Immature natural killer cell (primary cell): ENCODE measurements around the gene POU3F1. TPM values are rescaled to one million over a fixed set of nuclear protein-coding genes. Genes with fewer than 3 reads are reported as not detected.
"Not testable (repeated sequence)": the region's sequence is repeated elsewhere in the genome, so short reads cannot be mapped to it uniquely, and the experiment has no call there.

Experiments used
- DNase-seq, 3 donors: peaks; one replicate each; pipeline ENCODE4 v3.0.0; 2022; ENCODE audit warnings: mixed read lengths in 1 of 3
- H3K27ac Mint-ChIP-seq, 6 donors: one replicate each; pipeline ENCODE4 v1.8.0; 2020; ENCODE audit warnings: mixed read lengths in 6 of 6, mild to moderate bottlenecking in 5 of 6, inconsistent platforms in 4 of 6, moderate library complexity in 3 of 6
- H3K27me3 Mint-ChIP-seq, 3 donors: one replicate each; pipeline ENCODE4 v1.8.0; 2020 to 2021; ENCODE audit warnings: low read depth in 3 of 3, mild to moderate bottlenecking in 3 of 3, mixed read lengths in 3 of 3, moderate library complexity in 3 of 3, inconsistent platforms in 1 of 3
- H3K36me3 Mint-ChIP-seq, 3 donors: one replicate each; pipeline ENCODE4 v1.8.0; 2020; ENCODE audit warnings: mixed read lengths in 3 of 3, inconsistent platforms in 2 of 3, mild to moderate bottlenecking in 2 of 3
- H3K4me1 Mint-ChIP-seq, 2 donors: one replicate each; pipeline ENCODE4 v1.8.0; 2020; ENCODE audit warnings: inconsistent platforms in 2 of 2, mild to moderate bottlenecking in 2 of 2, mixed read lengths in 2 of 2, moderate library complexity in 1 of 2
- H3K4me3 Mint-ChIP-seq, 5 donors: one replicate each; pipeline ENCODE4 v1.8.0; 2020; ENCODE audit warnings: mild to moderate bottlenecking in 5 of 5, mixed read lengths in 5 of 5, inconsistent platforms in 3 of 5, moderate library complexity in 3 of 5
- H3K9me3 Mint-ChIP-seq, 6 donors: one replicate each; pipeline ENCODE4 v1.8.0; 2020; ENCODE audit warnings: mild to moderate bottlenecking in 6 of 6, mixed read lengths in 6 of 6, inconsistent platforms in 4 of 6, moderate library complexity in 3 of 6
- polyA plus RNA-seq, 3 donors: library from polyadenylated mRNA; unstranded; fragments of 300-500 nt; fragmentation: Illumina TruSeq; gene quantifications; one replicate each; pipeline ENCODE4 v1.2.3, GENCODE V29; 2021

POU3F1 gene
- polyA plus RNA-seq, 3 donors from 2014 or later = 0.14 to 0.43 TPM; not detected in 1

GRCh38 chr1:38034871-38035270, 11.7 kb downstream of the POU3F1 start:
- Mint-ChIP-seq H3K9me3 (no peaks in the 10 kb centered on the region), H3K27ac (no peak overlapping the region), H3K27me3 (peaks cover 2 to 4% (median 2%) of the 10 kb centered on the region in 3 donors), H3K4me1 (peaks cover 13 to 17% of the 10 kb centered on the region in 2 donors), H3K36me3 (no peaks in the 10 kb centered on the region), H3K4me3 (no peak overlapping the region)
- DNase-seq = no peak

- H3K4me3 Mint-ChIP-seq, H3K27me3 Mint-ChIP-seq, H3K9me3 Mint-ChIP-seq, DNase-seq, H3K27ac Mint-ChIP-seq, H3K36me3 Mint-ChIP-seq: not testable (repeated sequence)
- H3K4me1 Mint-ChIP-seq = peaks cover 25 to 36% of the 10 kb centered on the region in 2 donors
Measured at GRCh38 chr1:38032992-38033391, 13.6 kb downstream of the POU3F1 start.

GRCh38 chr1:38031513-38031866, 15.1 kb downstream of the POU3F1 start:
- DNase-seq = no peak
- peak overlapping the region in 1 of 5 donors; percentile 24 for H3K4me3 Mint-ChIP-seq
- peaks cover 0 to 4% (median 0%) of the 10 kb centered on the region in 3 donors for H3K27me3 Mint-ChIP-seq
- H3K27ac Mint-ChIP-seq = peak overlapping the region in 2 of 6 donors; percentile 7 to 23
- no peaks in the 10 kb centered on the region for H3K36me3 Mint-ChIP-seq
- H3K9me3 Mint-ChIP-seq = no peaks in the 10 kb centered on the region
- H3K4me1 Mint-ChIP-seq = peaks cover 25 to 41% of the 10 kb centered on the region in 2 donors

GRCh38 chr1:38030596-38031512, 15.7 kb downstream of the POU3F1 start:
- peaks cover 0 to 4% (median 0%) of the 10 kb centered on the region in 3 donors for H3K27me3 Mint-ChIP-seq
- H3K4me1 Mint-ChIP-seq = peaks cover 25 to 41% of the 10 kb centered on the region in 2 donors
- H3K4me3 Mint-ChIP-seq = peak overlapping the region in 4 of 5 donors; percentile 27 to 75 (median 44)
- H3K36me3 Mint-ChIP-seq = peaks cover 0 to 1% (median 0%) of the 10 kb centered on the region in 3 donors
- no peak for DNase-seq
- H3K9me3 Mint-ChIP-seq = no peaks in the 10 kb centered on the region
- H3K27ac Mint-ChIP-seq = peak overlapping the region in 3 of 6 donors; percentile 49 to 75 (median 73)

- Mint-ChIP-seq H3K27me3 (peaks cover 0 to 6% (median 0%) of the 10 kb centered on the region in 3 donors), H3K36me3 (peaks cover 2 to 6% (median 3%) of the 10 kb centered on the region in 3 donors), H3K9me3 (no peaks in the 10 kb centered on the region), H3K4me1 (peaks cover 25 to 41% of the 10 kb centered on the region in 2 donors), H3K4me3 (peak overlapping the region; percentile 15 to 75 (median 58)), H3K27ac (peak overlapping the region; percentile 40 to 82 (median 68))
- DNase-seq = peak in 1 of 3 donors; percentile 48
Measured at GRCh38 chr1:38029685-38030511, 16.7 kb downstream of the POU3F1 start.

- Mint-ChIP-seq H3K27me3 (peaks cover 0 to 6% (median 0%) of the 10 kb centered on the region in 3 donors), H3K36me3 (peaks cover 5 to 10% (median 6%) of the 10 kb centered on the region in 3 donors), H3K4me3 (peak overlapping the region in 1 of 5 donors; percentile 23), H3K27ac (peak overlapping the region in 3 of 6 donors; percentile 37 to 73 (median 46)), H3K4me1 (peaks cover 25 to 41% of the 10 kb centered on the region in 2 donors), H3K9me3 (no peaks in the 10 kb centered on the region)
- DNase-seq = no peak
Measured at GRCh38 chr1:38029081-38029681, 17.4 kb downstream of the POU3F1 start.

GRCh38 chr1:38028671-38029070, 17.9 kb downstream of the POU3F1 start:
- peak overlapping the region in 4 of 6 donors; percentile 25 to 73 (median 46) for H3K27ac Mint-ChIP-seq
- H3K9me3 Mint-ChIP-seq = no peaks in the 10 kb centered on the region
- peaks cover 0 to 6% (median 0%) of the 10 kb centered on the region in 3 donors for H3K27me3 Mint-ChIP-seq
- peaks cover 6 to 14% (median 9%) of the 10 kb centered on the region in 3 donors for H3K36me3 Mint-ChIP-seq
- no peak for DNase-seq
- H3K4me1 Mint-ChIP-seq = peaks cover 25 to 41% of the 10 kb centered on the region in 2 donors
- peak overlapping the region in 2 of 5 donors; percentile 19 to 23 for H3K4me3 Mint-ChIP-seq

GRCh38 chr1:38028105-38028591, 18.4 kb downstream of the POU3F1 start:
- Mint-ChIP-seq H3K9me3 (no peaks in the 10 kb centered on the region), H3K27ac (peak overlapping the region in 3 of 6 donors; percentile 21 to 55 (median 25)), H3K36me3 (peaks cover 6 to 17% (median 9%) of the 10 kb centered on the region in 3 donors), H3K27me3 (peaks cover 0 to 6% (median 0%) of the 10 kb centered on the region in 3 donors), H3K4me3 (no peak overlapping the region), H3K4me1 (peaks cover 25 to 41% of the 10 kb centered on the region in 2 donors)
- peak in 1 of 3 donors; percentile 12 for DNase-seq

- DNase-seq = no peak
- H3K36me3 Mint-ChIP-seq = peaks cover 6 to 22% (median 13%) of the 10 kb centered on the region in 3 donors
- H3K4me3 Mint-ChIP-seq = no peak overlapping the region
- peak overlapping the region in 4 of 6 donors; percentile 21 to 65 (median 57) for H3K27ac Mint-ChIP-seq
- peaks cover 25 to 41% of the 10 kb centered on the region in 2 donors for H3K4me1 Mint-ChIP-seq
- H3K27me3 Mint-ChIP-seq = peaks cover 0 to 4% (median 0%) of the 10 kb centered on the region in 3 donors
- H3K9me3 Mint-ChIP-seq = no peaks in the 10 kb centered on the region
Measured at GRCh38 chr1:38027201-38028104, 19.1 kb downstream of the POU3F1 start.

GRCh38 chr1:38026592-38027200, 19.9 kb downstream of the POU3F1 start:
- Mint-ChIP-seq H3K27me3 (peaks cover 0 to 4% (median 0%) of the 10 kb centered on the region in 3 donors), H3K27ac (no peak overlapping the region), H3K9me3 (no peaks in the 10 kb centered on the region), H3K4me1 (peaks cover 25 to 39% of the 10 kb centered on the region in 2 donors), H3K4me3 (no peak overlapping the region), H3K36me3 (peaks cover 9 to 27% (median 18%) of the 10 kb centered on the region in 3 donors)
- peak in 1 of 3 donors; percentile 9 for DNase-seq

GRCh38 chr1:38025664-38026063, 20.9 kb downstream of the POU3F1 start:
- Mint-ChIP-seq H3K27ac (peak overlapping the region in 1 of 6 donors; percentile 42), H3K27me3 (peaks cover 0 to 4% (median 0%) of the 10 kb centered on the region in 3 donors), H3K36me3 (peaks cover 9 to 27% (median 18%) of the 10 kb centered on the region in 3 donors), H3K9me3 (no peaks in the 10 kb centered on the region), H3K4me1 (peaks cover 20 to 32% of the 10 kb centered on the region in 2 donors), H3K4me3 (no peak overlapping the region)
- no peak for DNase-seq

- Mint-ChIP-seq H3K4me1 (peaks cover 15 to 28% of the 10 kb centered on the region in 2 donors), H3K27ac (no peak overlapping the region), H3K36me3 (peaks cover 9 to 31% (median 20%) of the 10 kb centered on the region in 3 donors), H3K9me3 (no peaks in the 10 kb centered on the region), H3K4me3 (no peak overlapping the region), H3K27me3 (peaks cover 0 to 4% (median 0%) of the 10 kb centered on the region in 3 donors)
- DNase-seq = no peak
Measured at GRCh38 chr1:38025233-38025632, 21.4 kb downstream of the POU3F1 start.
